K562 (cell line): Measurements from ENCODE around the gene PEPD. TPM values are rescaled to one million over a fixed set of nuclear protein-coding genes. Genes with fewer than 3 reads are reported as not detected.

Experiments used
- ATAC-seq: fragments of 200-7000 bp; cut with Tn5 transposase; 3 replicates; pipeline ENCODE4 v1.9.1; 2020; ENCODE audit warnings: moderate library complexity
- BruUV-seq: library from RNA; stranded (reverse); fragments of 400-500 nt; replicated peaks from 2 replicates; lab custom pipeline; 2021; lab: Mats Ljungman, UMichigan
- CTCF ChIA-PET: fragments of 300-600 bp; formaldehyde crosslinking; extraction: SDS; loops from one replicate; lab custom pipeline; 2021; ENCODE audit warnings: low intra/inter-chr PET ratio; lab: Yijun Ruan, JAX
- POLR2A ChIA-PET: fragments of 300-600, 350-650 bp; sonication (Branson Sonifier 250); formaldehyde crosslinking; extraction: SDS; loops from one replicate; lab custom pipeline; 2021; ENCODE audit warnings: antibody characterized with exemption, inconsistent platforms; lab: Yijun Ruan, JAX
- DNase-seq, 4 experiments: peaks; one replicate each; pipeline versions ENCODE4 v3.0.0 to v3.0.0-alpha.2; 2011 to 2018; ENCODE audit warnings: low spot score in 3 of 4, mixed read lengths in 3 of 4; ENCODE audit errors: extremely low read depth in 1 of 4
- FAIRE-seq: peaks from 2 replicates; lab custom pipeline; 2011; peaks lifted over from hg19 to GRCh38; lab: Jason Lieb, UNC
- H2AFZ ChIP-seq: 2 replicates; pipeline ENCODE4 v1.6.0; 2011; ENCODE audit warnings: low read depth, low read length, control low read depth, inconsistent platforms
- H3K27ac ChIP-seq: fragments of 200-600 bp; 3 replicates; pipeline ENCODE4 v1.8.0; 2011; ENCODE audit warnings: low read depth, mild to moderate bottlenecking, control low read depth, inconsistent platforms, low read length, moderate library complexity, mixed read lengths; ENCODE audit errors: extremely low read depth
- H3K27me3 ChIP-seq, 2 experiments: fragments of 300-600 bp in 1 of 2; 2 replicates in 1 of 2; 3 replicates in 1 of 2; pipeline versions ENCODE4 v1.6.0 to v1.8.0; 2011; ENCODE audit warnings: inconsistent platforms in 2 of 2, low read length in 2 of 2, mild to moderate bottlenecking in 1 of 2, mixed read lengths in 1 of 2, moderate library complexity in 1 of 2; ENCODE audit not compliant: control insufficient read depth in 2 of 2, insufficient read depth in 2 of 2
- H3K36me3 ChIP-seq: fragments of 300-600 bp; 3 replicates; pipeline ENCODE4 v1.8.0; 2011; ENCODE audit warnings: mild to moderate bottlenecking, low read length, inconsistent platforms; ENCODE audit not compliant: control insufficient read depth, insufficient read depth
- H3K4me1 ChIP-seq, 2 experiments: fragments of 200-600 bp in 1 of 2; replicated peaks in 1 of 2; 2 replicates in 1 of 2; 3 replicates in 1 of 2; pipeline versions ENCODE4 v1.5.1 to v1.8.0; 2011; ENCODE audit warnings: inconsistent platforms in 2 of 2, low read length in 2 of 2, mild to moderate bottlenecking in 1 of 2, mixed read lengths in 1 of 2, moderate library complexity in 1 of 2; ENCODE audit not compliant: control insufficient read depth in 2 of 2, insufficient read depth in 2 of 2
- H3K4me2 ChIP-seq: 2 replicates; pipeline ENCODE4 v1.6.1; 2011; ENCODE audit warnings: low read length, control low read depth, inconsistent platforms, mixed read lengths; ENCODE audit not compliant: insufficient read depth
- H3K4me3 ChIP-seq: fragments of 200-600 bp; sonication (generic), shearing (Covaris generic); 2 replicates; pipeline ENCODE4 v1.5.1; 2016; ENCODE audit warnings: control low read depth, inconsistent platforms
- H3K79me2 ChIP-seq: fragments of 200-600 bp; 3 replicates; pipeline ENCODE4 v1.8.0; 2011; ENCODE audit warnings: low read length, inconsistent platforms; ENCODE audit not compliant: control insufficient read depth, insufficient read depth
- H3K9ac ChIP-seq, 2 experiments: 2 replicates each; pipeline versions ENCODE4 v1.6.0 to v1.6.1; 2011; ENCODE audit warnings: low read depth in 2 of 2, low read length in 2 of 2, control low read depth in 1 of 2, inconsistent platforms in 1 of 2, mild to moderate bottlenecking in 1 of 2, mixed read lengths in 1 of 2; ENCODE audit not compliant: insufficient read depth in 1 of 2
- H3K9me1 ChIP-seq: one replicate; pipeline ENCODE4 v1.6.0; 2011; ENCODE audit warnings: inconsistent platforms, mild to moderate bottlenecking, low read length, moderate library complexity; ENCODE audit not compliant: control insufficient read depth, insufficient read depth
- H3K9me3 ChIP-seq: replicated peaks from 2 replicates; pipeline ENCODE4 v1.5.1; 2011; ENCODE audit warnings: low read depth, low read length, inconsistent platforms; ENCODE audit not compliant: control insufficient read depth, insufficient read depth
- H4K20me1 ChIP-seq: replicated peaks from 2 replicates; pipeline ENCODE4 v1.6.1; 2011; ENCODE audit warnings: low read length, inconsistent platforms, mixed read lengths; ENCODE audit not compliant: control insufficient read depth, insufficient read depth
- BHLHE40 ChIP-seq: IDR thresholded peaks from 2 replicates; pipeline ENCODE4 v1.6.1; 2011; ENCODE audit warnings: low read length, improper control_type of control experiment
- BRF2 ChIP-seq: IDR thresholded peaks from 3 replicates; pipeline ENCODE4 v1.6.1; 2011; ENCODE audit warnings: borderline replicate concordance, mild to moderate bottlenecking; ENCODE audit not compliant: insufficient read length, insufficient read depth
- CEBPG ChIP-seq, 3 experiments: fragments of 200-800 bp in 1 of 3; sonication (Bioruptor generic) in 1 of 3; sonication (generic) in 1 of 3; formaldehyde crosslinking in 1 of 3; IDR thresholded peaks in 2 of 3; conservative IDR thresholded peaks in 1 of 3; 2 replicates each; pipeline versions ENCODE4 v1.6.1 to v1.8.0; 2016 to 2022; ENCODE audit warnings: missing compliant biosample characterization in 2 of 3, missing genetic modification characterization in 2 of 3, mild to moderate bottlenecking in 1 of 3, missing genetic modification reagents in 1 of 3
- PCBP2 ChIP-seq: fragments of 200-400 bp; formaldehyde crosslinking; IDR thresholded peaks from 2 replicates; pipeline ENCODE4 v1.6.1; 2018; ENCODE audit warnings: low read length, low read depth, mild to moderate bottlenecking, moderate library complexity; ENCODE audit not compliant: poor library complexity, severe bottlenecking
- ZNF644 ChIP-seq: fragments of 200-800 bp; sonication (Bioruptor generic); IDR thresholded peaks from 2 replicates; pipeline ENCODE4 v1.6.1; 2016; ENCODE audit warnings: low read depth, missing genetic modification characterization, missing compliant biosample characterization
- in situ Hi-C: fragments of 300-500 bp; cut with MboI; formaldehyde crosslinking; loops from 4 replicates; pipeline ENCODE4 v1.15.0; 2018; ENCODE audit warnings: inconsistent platforms, mixed read lengths
- intact Hi-C: fragments of 100-400 bp; cut with micrococcal nuclease; formaldehyde crosslinking; loops from 2 replicates; pipeline ENCODE4 v1.14.2; 2022
- polyA plus RNA-seq, 8 experiments: library from polyadenylated mRNA; depleted of rRNA in 4 of 8; stranded (reverse) in 5 of 8; unstranded in 3 of 8; fragments of >200 nt; fragmentation: Nextera tagmentation in 2 of 8; fragmentation: Illumina TruSeq in 1 of 8; extraction: Ambion mirVana in 2 of 8; extraction: Trizol in 1 of 8; gene quantifications; 2 replicates each; pipeline versions ENCODE4 v1.2.1 to v1.2.3, GENCODE V29; 2011 to 2014; ENCODE audit warnings: inconsistent platforms in 1 of 8, missing spikeins in 1 of 8
- total RNA-seq, 7 experiments: library from RNA; depleted of rRNA in 6 of 7; stranded (reverse); fragments of >200 nt in 6 of 7; fragmentation: Illumina TruSeq in 2 of 7; extraction: Trizol in 2 of 7; gene quantifications; 2 replicates each; pipeline versions ENCODE4 v1.2.1 to v1.2.3, GENCODE V29; 2011 to 2021; ENCODE audit warnings: low replicate concordance in 1 of 7

The PEPD gene
- total and polyA plus RNA-seq, 9 of the 15 experiments (the other 6 are each of a cell fraction or from before 2014, with no cell fraction given) = 1.3 to 19.2 (median 16.0) TPM

DNA sequence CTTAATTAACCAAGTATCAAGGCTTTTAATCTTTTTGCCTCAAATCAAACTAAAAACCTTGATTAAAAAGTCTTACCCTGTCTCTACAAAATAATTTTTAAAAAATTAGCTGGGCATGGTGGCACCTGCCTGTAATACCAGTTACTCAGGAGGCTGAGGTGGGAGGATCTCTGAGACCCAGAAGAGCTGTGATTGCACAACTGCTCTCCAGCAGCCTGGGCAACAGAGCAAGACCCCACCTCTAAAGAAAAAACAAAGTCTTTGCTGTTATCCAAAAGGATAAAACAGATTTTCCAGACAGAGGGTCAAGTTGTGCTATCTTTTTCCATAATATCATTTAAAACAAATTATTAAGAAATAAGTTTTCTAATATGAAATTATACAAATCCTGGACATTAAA lies 174.9 kb downstream of the PEPD start:
- ATAC-seq (no peak), DNase-seq (no peak), FAIRE-seq (no peak)
- Histone ChIP-seq H3K4me1 (peaks cover 0 to 7% of the 10 kb centered on the region in 2 experiments; a peak in 1 of 5 replicates), H3K79me2 (no peaks in the 10 kb centered on the region), H3K4me2 (no peak overlapping the region), H3K4me3 (no peak overlapping the region), H4K20me1 (no peaks in the 10 kb centered on the region), H3K27me3 (peaks cover 14 to 25% of the 10 kb centered on the region in 2 experiments), H3K36me3 (no peaks in the 10 kb centered on the region), H3K9me1 (no peaks in the 10 kb centered on the region), H3K27ac (no peak overlapping the region), H2AFZ (no peak overlapping the region), H3K9ac (no peak overlapping the region), H3K9me3 (no peaks in the 10 kb centered on the region)
- BruUV-seq = no TSS peak
- intact Hi-C loops = no loop called here
- ChIA-PET CTCF (no interaction called here), POLR2A (no interaction called here)
- TF ChIP-seq BHLHE40 = no peak
- no peak for TF ChIP-seq CEBPG (CRISPR knock-in tag; IDR thresholded peaks at IDR 0.05)
- TF ChIP-seq CEBPG (tag; conservative IDR thresholded peaks at IDR 0.05 in 1 of 2, IDR thresholded peaks at IDR 0.05 in 1 of 2) = peak; percentile 49 to 94
- no peak for TF ChIP-seq BRF2
- no peak for TF ChIP-seq PCBP2
- no peak for TF ChIP-seq ZNF644 (tag)
- in situ Hi-C loops = no loop called here
